Stimulated activated CD4-positive, alpha-beta T cell treated with anti-CD3 and anti-CD28 coated beads, Interleukin-2, amount 100 ng/mL, for 24 hours (primary cell): ENCODE results near the gene CSRP1.
"Not testable (repeated sequence)": the region's sequence is repeated elsewhere in the genome, so short reads cannot be mapped to it uniquely, and the experiment has no call there.

Source experiments
- DNase-seq, 2 donors: peaks; one replicate each; pipeline ENCODE4 v3.0.0-alpha.2; 2020

The CSRP1 gene

GRCh38 chr1:201496296-201496690 is 10.6 kb downstream of the CSRP1 start:
- DNase-seq: no peak

GRCh38 chr1:201495551-201496295 is 11.2 kb downstream of the CSRP1 start:
- DNase-seq: no peak

DNA sequence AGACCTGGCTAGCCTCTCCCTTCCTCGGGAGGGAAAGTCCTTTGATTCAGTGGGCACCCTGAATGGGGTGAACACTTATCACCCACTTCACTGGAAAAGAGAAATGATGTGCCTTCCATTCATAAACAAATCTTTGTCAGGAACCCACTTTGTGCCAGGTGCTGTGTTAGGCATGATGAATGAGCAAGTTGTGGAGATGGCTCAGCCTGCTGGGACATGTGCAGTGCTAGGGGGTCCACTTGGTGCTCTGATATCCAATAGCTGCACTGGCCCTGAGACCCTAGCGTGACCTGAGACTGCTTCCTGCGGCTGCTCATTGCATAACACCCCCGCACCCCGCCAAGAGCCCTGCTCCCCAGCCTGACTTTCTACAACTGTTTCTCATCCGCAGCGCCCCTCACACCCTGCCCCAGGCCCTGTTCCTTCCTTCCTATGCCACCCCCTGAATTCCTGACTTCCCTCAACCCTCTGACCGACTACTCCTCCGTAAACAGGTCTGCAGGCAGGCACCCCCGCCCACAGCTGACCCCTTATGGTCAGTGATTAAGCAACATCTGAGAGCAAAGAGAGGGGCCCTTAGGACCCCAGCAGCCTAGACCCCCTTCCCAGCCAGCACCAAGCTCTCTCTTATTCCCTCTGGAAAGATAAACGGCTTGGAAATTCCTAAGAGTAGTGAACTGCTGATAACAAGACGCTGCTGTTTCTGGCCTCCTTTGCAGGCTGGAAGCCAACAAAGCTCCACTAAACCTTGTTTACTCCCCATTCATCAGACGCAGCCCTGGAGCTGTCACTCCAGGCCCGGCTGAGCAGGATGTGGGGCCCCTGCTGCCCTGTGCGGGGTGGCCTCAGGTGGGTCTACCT is 12.9 kb downstream of the CSRP1 start:
- no peak for DNase-seq

DNA sequence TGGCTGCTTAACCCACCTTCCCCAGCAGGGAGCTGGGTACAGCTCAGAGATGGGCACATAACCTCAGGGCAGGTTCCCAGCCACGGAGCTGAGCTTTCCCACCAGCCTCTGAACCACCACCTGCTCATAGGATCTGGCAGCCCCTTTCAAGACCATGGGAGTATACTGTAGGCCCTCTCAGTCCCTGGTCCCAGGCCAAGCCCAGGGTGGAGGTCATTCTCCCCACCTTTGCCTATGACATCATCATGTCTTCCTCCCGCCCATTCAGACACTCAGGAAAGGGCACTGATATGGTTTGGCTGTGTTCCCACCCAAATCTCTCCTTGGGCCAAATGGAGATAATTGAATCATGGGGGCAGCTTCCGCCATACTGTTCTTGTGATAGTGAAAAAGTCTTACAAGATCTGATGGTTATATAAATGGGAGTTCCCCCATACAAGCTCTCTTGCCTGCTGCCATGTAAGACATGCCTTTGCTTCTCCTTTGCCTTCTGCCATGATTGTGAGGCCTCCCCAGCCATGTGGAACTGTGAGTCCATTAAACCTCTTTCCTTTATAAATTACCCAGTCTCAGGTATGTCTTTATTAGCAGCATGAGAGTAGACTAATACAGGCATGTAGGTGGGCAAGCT is 13.8 kb downstream of the CSRP1 start:
- DNase-seq: not testable (repeated sequence)

DNA sequence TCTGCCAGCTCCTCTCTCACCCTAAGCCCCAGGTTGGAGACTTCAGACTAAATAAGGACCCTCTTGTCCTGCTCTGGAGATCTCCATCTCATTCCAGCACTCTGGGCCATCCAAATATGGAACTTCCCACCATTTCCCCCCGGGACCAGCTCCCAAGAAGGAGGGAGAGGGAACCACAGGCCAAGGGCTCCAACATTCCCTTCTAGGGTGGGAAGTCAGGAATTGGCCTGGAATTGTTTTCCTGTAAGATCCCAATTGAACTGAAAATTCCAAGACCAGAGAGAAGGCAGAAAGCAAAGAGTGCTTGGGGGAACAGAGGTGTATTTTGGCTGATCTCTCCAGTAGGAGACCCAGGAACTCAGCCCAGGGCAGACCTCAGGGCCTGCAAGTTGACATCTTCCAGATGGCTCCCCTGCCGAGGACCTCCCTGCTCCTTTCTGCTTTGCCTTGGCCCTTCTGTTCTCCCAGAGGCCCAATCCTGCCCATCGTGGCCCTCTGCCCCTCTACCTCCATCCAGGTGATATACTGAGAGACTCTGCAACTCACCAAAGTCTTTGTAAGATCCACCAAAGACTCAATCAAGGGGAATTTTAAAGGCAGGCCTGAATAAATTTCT is 14.9 kb downstream of the CSRP1 start:
- DNase-seq: no peak

DNA sequence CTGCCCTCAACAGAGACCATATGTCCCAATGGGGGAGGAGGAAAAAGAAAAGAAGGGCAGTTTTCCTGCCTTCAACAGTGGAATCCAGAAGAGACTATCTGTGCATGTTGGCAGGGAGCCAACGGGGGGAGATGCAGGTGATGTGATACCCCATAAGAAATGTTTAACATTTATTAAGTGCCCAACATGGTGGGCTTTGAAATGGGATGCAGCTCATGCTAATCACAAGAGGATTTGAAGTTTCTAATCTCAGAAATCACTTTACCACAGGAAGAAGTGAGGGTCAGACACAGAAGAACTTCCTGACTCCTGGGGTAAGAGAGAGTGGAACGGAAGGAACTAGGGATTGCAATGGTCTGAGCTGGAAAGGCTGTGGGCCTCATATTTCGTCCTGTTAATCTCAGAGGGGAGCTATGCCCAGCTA is 16.2 kb downstream of the CSRP1 start:
- no peak for DNase-seq

GRCh38 chr1:201489643-201490261 is 17.2 kb downstream of the CSRP1 start:
- no peak for DNase-seq

GRCh38 chr1:201488830-201489589 is 17.9 kb downstream of the CSRP1 start:
- DNase-seq: no peak

GRCh38 chr1:201487742-201488141 is 19.2 kb downstream of the CSRP1 start:
- no peak for DNase-seq

- no peak for DNase-seq
These were observed 20.7 kb downstream of the CSRP1 start for GRCh38 chr1:201486187-201486586.

DNA sequence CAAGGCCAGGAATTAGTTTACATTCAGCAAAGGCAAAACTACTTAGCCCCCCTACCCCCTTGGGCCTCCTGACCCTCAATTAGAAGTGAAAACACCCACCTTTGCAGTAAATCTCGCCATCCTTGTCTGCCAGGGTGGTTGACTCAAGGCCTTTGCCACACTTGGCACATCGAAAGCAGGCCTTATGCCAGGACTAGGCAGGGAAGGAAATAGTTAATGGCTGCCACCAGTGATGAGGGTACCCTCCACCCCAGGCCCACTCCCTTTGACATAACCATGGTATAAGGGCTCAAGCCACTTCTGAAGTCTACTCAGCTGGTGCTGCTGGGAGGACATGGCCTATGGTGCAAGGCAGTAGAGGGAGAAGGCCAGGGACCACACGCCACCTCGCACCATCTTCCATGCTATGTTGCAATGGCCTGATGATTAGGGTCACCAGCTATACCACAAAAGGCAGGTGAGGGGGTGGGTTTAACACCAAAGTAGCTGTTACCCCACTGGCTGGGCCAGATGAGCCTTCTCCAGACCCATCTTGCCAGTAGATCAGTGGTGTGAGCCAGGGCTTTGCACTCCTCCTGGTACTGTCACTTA is 21.6 kb downstream of the CSRP1 start:
- no peak for DNase-seq

GRCh38 chr1:201483373-201483949 is 23.5 kb downstream of the CSRP1 start:
- DNase-seq: no peak

DNA sequence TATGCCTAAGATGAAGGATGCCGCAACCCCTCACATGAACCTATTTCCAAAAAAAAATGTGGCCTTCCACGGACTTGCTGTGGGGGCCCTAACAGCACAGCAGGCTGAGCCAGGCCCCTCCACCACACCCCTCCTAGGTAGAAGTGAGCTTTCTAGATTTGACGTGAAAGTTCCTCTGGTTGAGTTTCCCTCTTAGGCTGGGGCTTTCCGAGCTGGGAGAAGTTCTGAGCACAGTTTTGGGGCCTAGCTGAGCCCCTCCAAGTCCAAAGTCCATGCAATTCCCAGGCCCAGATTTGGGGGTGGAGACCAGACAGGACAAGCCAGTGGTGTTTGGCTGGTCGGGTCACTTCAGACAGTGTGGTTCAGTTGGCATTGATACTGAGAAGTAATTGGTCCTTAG is 24.2 kb downstream of the CSRP1 start:
- no peak for DNase-seq

DNA sequence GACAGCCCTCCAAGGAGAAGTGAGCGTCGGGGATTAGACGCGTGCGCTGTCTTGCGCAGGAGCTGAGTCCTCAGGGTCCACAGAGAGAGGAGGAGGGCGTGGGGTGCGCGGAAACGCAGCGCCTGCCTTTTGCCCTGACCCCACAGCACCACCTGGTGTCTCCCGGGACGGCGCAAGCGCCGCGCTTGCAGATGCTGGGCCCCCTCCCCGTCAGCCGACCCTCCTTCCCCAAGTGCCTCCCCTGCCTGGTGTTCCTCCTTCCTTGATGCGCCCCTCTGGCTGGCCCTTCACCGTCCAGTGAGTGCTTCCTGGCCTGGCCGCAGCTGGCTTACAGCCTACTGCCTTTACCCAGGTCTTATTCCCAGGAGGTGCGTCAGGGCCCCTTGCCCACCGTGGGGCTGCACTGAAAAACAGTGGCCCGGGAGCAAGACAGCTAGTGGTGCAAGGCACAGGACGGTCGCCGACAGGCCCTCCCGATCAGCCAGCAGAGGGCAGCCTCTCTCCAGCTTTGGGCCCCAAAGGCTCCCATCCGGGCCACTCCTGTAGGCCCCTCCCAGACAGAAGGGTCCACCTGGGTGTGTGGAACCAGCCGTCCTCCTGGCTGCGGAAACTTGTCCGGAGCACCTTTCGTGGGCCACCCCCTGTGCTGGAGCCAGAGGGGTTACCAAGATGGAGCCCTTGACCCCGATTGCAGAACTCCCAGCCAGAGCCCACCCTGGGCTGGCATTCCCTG is 25.0 kb downstream of the CSRP1 start:
- peak; percentile 82 to 84 for DNase-seq

- no peak for DNase-seq
These were observed 25.9 kb downstream of the CSRP1 start for GRCh38 chr1:201481004-201481380.

- DNase-seq: peak; percentile 67 to 82
These were observed 26.5 kb downstream of the CSRP1 start for GRCh38 chr1:201480231-201481003.

- DNase-seq: no peak
These were observed 27.7 kb downstream of the CSRP1 start for GRCh38 chr1:201479201-201479730.

DNA sequence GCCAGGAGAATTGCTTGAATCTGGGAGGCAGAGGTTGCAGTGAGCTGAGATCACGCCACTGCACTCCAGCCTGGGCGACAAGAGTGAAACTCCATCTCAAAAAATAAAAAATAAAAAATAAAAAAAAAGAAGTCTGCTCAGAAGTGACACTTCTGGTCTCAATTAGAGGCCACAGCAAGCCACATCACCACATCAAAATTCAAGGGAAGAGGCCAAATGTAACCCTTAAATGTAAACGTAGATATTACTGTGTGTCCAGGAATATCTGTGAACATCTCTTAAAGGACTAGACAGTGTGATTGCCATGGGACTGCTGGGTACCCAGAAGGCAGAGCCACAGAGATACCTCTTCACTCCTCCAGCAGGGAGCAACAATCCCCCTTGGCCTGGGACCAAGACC is 28.3 kb downstream of the CSRP1 start:
- DNase-seq: not testable (repeated sequence)

DNA sequence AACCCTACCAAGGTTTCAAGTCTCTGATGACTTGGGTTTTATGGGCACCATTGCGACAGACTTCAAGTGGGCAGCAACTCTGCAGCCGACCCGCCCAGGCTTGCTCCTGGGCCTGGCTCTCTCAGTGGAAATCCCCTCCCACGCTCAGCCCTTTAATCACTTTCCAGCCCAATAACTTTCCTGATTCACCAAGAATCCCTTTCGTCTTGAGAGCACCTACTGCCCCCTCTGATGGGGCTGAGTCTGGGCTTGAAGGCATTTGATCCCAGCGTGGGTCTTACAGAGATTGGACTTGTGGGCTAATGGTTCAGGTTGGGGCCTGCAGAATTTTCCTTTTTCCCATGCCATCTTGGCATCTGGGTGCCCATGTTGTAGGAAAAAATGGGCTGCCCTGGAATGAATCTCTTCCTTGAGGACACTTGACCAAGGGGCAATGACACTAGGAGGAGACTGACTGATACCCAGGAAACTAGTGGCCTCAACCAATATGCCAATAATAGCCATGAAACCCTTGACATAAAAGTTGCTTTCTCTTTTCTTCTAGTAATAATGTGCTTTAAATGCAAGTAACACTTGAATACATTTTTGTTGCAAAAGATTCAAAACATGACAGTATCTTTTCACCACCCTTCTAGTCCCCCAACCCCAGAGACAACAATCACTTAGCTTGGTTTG is 30.1 kb downstream of the CSRP1 start:
- DNase-seq: no peak
